Fibroblast of lung (primary cell): ENCODE data around the gene PPP4R2.

Source experiments
- EZH2 ChIP-seq: IDR thresholded peaks from 2 replicates; pipeline ENCODE4 v1.5.1; 2012; ENCODE audit warnings: low read length, control low read depth, mild to moderate bottlenecking; ENCODE audit errors: missing control alignments
- TF ChIP-seq, protein P1 (sequence below), 2 donors: IDR thresholded peaks in 1 of 2; conservative IDR thresholded peaks in 1 of 2; 1 replicate in 1 of 2; 2 replicates in 1 of 2; pipeline ENCODE4 v1.5.1; 2011 to 2012; ENCODE audit warnings: low read length in 2 of 2, control low read depth in 1 of 2, inconsistent platforms in 1 of 2, low read depth in 1 of 2, mild to moderate bottlenecking in 1 of 2

DNA sequence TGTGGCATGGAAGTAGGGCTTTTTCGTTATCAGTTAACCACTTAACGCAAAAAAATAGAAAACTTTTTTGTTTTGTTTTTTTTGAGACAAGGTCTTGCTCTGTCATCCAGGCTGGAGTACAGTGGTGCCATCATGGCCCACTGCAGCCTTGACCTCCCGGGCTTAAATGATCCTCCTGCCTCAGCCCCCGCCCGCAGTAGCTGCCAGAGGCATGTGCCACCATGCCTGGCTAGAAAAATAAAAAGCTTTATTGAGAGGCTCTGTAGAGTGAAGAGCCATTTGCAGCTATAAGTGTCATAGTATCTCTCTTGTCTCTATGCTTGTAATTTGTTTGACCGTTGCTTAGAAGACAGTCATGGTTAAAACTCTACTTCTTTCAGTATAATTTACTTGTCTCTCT is 13.5 kb downstream of the PPP4R2 start:
- TF ChIP-seq, protein P1, sequence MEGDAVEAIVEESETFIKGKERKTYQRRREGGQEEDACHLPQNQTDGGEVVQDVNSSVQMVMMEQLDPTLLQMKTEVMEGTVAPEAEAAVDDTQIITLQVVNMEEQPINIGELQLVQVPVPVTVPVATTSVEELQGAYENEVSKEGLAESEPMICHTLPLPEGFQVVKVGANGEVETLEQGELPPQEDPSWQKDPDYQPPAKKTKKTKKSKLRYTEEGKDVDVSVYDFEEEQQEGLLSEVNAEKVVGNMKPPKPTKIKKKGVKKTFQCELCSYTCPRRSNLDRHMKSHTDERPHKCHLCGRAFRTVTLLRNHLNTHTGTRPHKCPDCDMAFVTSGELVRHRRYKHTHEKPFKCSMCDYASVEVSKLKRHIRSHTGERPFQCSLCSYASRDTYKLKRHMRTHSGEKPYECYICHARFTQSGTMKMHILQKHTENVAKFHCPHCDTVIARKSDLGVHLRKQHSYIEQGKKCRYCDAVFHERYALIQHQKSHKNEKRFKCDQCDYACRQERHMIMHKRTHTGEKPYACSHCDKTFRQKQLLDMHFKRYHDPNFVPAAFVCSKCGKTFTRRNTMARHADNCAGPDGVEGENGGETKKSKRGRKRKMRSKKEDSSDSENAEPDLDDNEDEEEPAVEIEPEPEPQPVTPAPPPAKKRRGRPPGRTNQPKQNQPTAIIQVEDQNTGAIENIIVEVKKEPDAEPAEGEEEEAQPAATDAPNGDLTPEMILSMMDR (conservative IDR thresholded peaks at IDR 0.05 in 1 of 2, IDR thresholded peaks at IDR 0.05 in 1 of 2; ENCODE audit: low read depth in 1 of 2, low read length in 2 of 2): no peak
- TF ChIP-seq EZH2: no peak
